GM12878 (cell line): Measurements from ENCODE around the gene FOS. TPM values are rescaled to one million over a fixed set of nuclear protein-coding genes. Genes with fewer than 3 reads are reported as not detected.

Experiments
- ATAC-seq: fragments of 200-7000 bp; cut with Tn5 transposase; 3 replicates; pipeline ENCODE4 v1.9.1; 2020; ENCODE audit warnings: mild to moderate bottlenecking, moderate library complexity
- BruUV-seq: library from RNA; stranded (reverse); fragments of 400-500 nt; replicated peaks from 2 replicates; lab custom pipeline; 2021; lab: Mats Ljungman, UMichigan
- CTCF ChIA-PET: fragments of 300-600 bp; sonication (Branson Sonifier 250); formaldehyde crosslinking; extraction: SDS; loops from one replicate; lab custom pipeline; 2021; ENCODE audit warnings: inconsistent platforms; lab: Yijun Ruan, JAX
- POLR2A ChIA-PET: fragments of 350-600 bp; formaldehyde crosslinking; extraction: SDS; loops from one replicate; lab custom pipeline; 2021; ENCODE audit warnings: inconsistent platforms; lab: Charles Lee
- RAD21 ChIA-PET: fragments of 300-600 bp; sonication (Branson Sonifier 250); formaldehyde crosslinking; loops from one replicate; lab custom pipeline; 2023; ENCODE audit warnings: antibody characterized with exemption; ENCODE audit not compliant: unreplicated experiment; lab: Charles Lee
- SMC1A ChIA-PET: fragments of 300-600 bp; sonication (Branson Sonifier 250); formaldehyde crosslinking; loops from one replicate; lab custom pipeline; 2023; ENCODE audit not compliant: unreplicated experiment, uncharacterized antibody; lab: Charles Lee
- DNase-seq: peaks from one replicate; pipeline ENCODE4 v3.0.0-alpha.2; 2011; ENCODE audit warnings: low read depth, low spot score
- FAIRE-seq: peaks from 3 replicates; lab custom pipeline; 2011; peaks lifted over from hg19 to GRCh38; lab: Jason Lieb, UNC
- H2AFZ ChIP-seq: 2 replicates; pipeline ENCODE4 v1.6.0; 2011; ENCODE audit warnings: low read depth, low read length, control low read depth; ENCODE audit not compliant: control insufficient read depth
- H3K27ac ChIP-seq: 2 replicates; pipeline ENCODE4 v1.5.1; 2011; ENCODE audit warnings: control low read depth; ENCODE audit not compliant: control insufficient read depth, insufficient read depth
- H3K27me3 ChIP-seq, 2 experiments: replicated peaks in 1 of 2; 2 replicates each; pipeline versions ENCODE4 v1.6.0 to v1.6.1; 2011; ENCODE audit warnings: low read length in 1 of 2; ENCODE audit not compliant: control insufficient read depth in 2 of 2, insufficient read depth in 2 of 2
- H3K36me3 ChIP-seq, 2 experiments: 2 replicates each; pipeline ENCODE4 v1.5.1; 2011; ENCODE audit warnings: low read length in 1 of 2; ENCODE audit not compliant: control insufficient read depth in 2 of 2, insufficient read depth in 2 of 2
- H3K4me1 ChIP-seq: 2 replicates; pipeline ENCODE4 v1.6.1; 2011; ENCODE audit warnings: mild to moderate bottlenecking, low read length, moderate library complexity, mixed read lengths; ENCODE audit not compliant: control insufficient read depth, insufficient read depth
- H3K4me2 ChIP-seq: 2 replicates; pipeline ENCODE4 v1.6.0; 2011; ENCODE audit warnings: control low read depth; ENCODE audit not compliant: control insufficient read depth, insufficient read depth
- H3K4me3 ChIP-seq: fragments of 200-600 bp; sonication (generic); 2 replicates; pipeline ENCODE4 v1.5.1; 2016
- H3K79me2 ChIP-seq: 2 replicates; pipeline ENCODE4 v1.6.0; 2011; ENCODE audit warnings: low read length; ENCODE audit not compliant: control insufficient read depth, insufficient read depth
- H3K9ac ChIP-seq: 2 replicates; pipeline ENCODE4 v1.8.0; 2011; ENCODE audit warnings: low read length, control low read depth, mixed read lengths; ENCODE audit not compliant: control insufficient read depth, insufficient read depth
- H3K9me3 ChIP-seq: replicated peaks from 3 replicates; pipeline ENCODE4 v1.5.1; 2011; ENCODE audit warnings: mild to moderate bottlenecking, low read length; ENCODE audit not compliant: control insufficient read depth, insufficient read depth
- H4K20me1 ChIP-seq: 2 replicates; pipeline ENCODE4 v1.6.0; 2011; ENCODE audit not compliant: control insufficient read depth, insufficient read depth
- CBX3 ChIP-seq: fragments of 200-600 bp; sonication (generic); IDR thresholded peaks from 2 replicates; pipeline ENCODE4 v1.6.1; 2016; ENCODE audit warnings: low read depth, borderline replicate concordance
- CBX5 ChIP-seq: sonication (generic); IDR thresholded peaks from 2 replicates; pipeline ENCODE4 v1.6.1; 2016; ENCODE audit warnings: low read depth, moderate library complexity, mild to moderate bottlenecking, inconsistent platforms
- CHD1 ChIP-seq: IDR thresholded peaks from 2 replicates; pipeline ENCODE4 v1.6.1; 2012; ENCODE audit warnings: low read depth, low read length, improper control_type of control experiment
- EED ChIP-seq: sonication (generic); IDR thresholded peaks from 2 replicates; pipeline ENCODE4 v1.6.1; 2016; ENCODE audit warnings: antibody characterized with exemption, low read depth
- ELK1 ChIP-seq: IDR thresholded peaks from 2 replicates; pipeline ENCODE4 v1.6.1; 2012; ENCODE audit warnings: low read depth, low read length, improper control_type of control experiment
- EP300 ChIP-seq, 2 experiments: fragments of 150-350 bp in 1 of 2; IDR thresholded peaks; 2 replicates each; pipeline ENCODE4 v1.6.1; 2011 to 2012; ENCODE audit warnings: low read depth in 2 of 2, low read length in 2 of 2, borderline replicate concordance in 1 of 2, improper control_type of control experiment in 1 of 2, inconsistent platforms in 1 of 2; ENCODE audit not compliant: control insufficient read depth in 1 of 2
- KDM1A ChIP-seq: fragments of 200-600 bp; sonication (generic); IDR thresholded peaks from 2 replicates; pipeline ENCODE4 v1.6.1; 2016; ENCODE audit warnings: borderline replicate concordance
- MAX ChIP-seq: IDR thresholded peaks from 2 replicates; pipeline ENCODE4 v1.6.1; 2012; ENCODE audit warnings: low read depth, low read length, improper control_type of control experiment
- SMAD5 ChIP-seq: IDR thresholded peaks from 2 replicates; pipeline ENCODE4 v1.6.1; 2016; ENCODE audit warnings: antibody characterized with exemption, low read depth
- SMARCA5 ChIP-seq: fragments of 450-650 bp; IDR thresholded peaks from 2 replicates; pipeline ENCODE4 v1.6.1; 2017; ENCODE audit warnings: mild to moderate bottlenecking
- SREBF1 ChIP-seq: IDR thresholded peaks from 2 replicates; pipeline ENCODE4 v1.6.1; 2012; ENCODE audit warnings: mild to moderate bottlenecking, low read length
- ZBTB11 ChIP-seq: fragments of 450-650 bp; formaldehyde crosslinking; IDR thresholded peaks from 2 replicates; pipeline ENCODE4 v1.5.0; 2022; ENCODE audit warnings: mild to moderate bottlenecking, missing genetic modification characterization
- ZNF207 ChIP-seq: fragments of 450-650 bp; IDR thresholded peaks from 2 replicates; pipeline ENCODE4 v1.6.1; 2014; ENCODE audit warnings: antibody characterized with exemption, mild to moderate bottlenecking, borderline replicate concordance
- whole genome bisulfite sequencing: methylation state at CpG from one replicate; pipeline ENCODE4 v1.1.6; 2016; ENCODE audit warnings: low lambda C conversion rate; ENCODE audit not compliant: insufficient replicate concordance, insufficient coverage; ENCODE audit errors: missing lambda C conversion rate; 5-methylcytosine and 5-hydroxymethylcytosine counted together
- in situ Hi-C: fragments of 300-500 bp; cut with MboI; formaldehyde crosslinking; loops from 9 replicates; pipeline ENCODE4 v1.14.3; 2018; ENCODE audit warnings: mixed read lengths
- intact Hi-C: fragments of 100-400 bp; cut with micrococcal nuclease; formaldehyde crosslinking; loops from one replicate; pipeline ENCODE4 v1.14.2; 2022; ENCODE audit not compliant: unreplicated experiment
- polyA plus RNA-seq, 11 experiments: library from polyadenylated mRNA; depleted of rRNA in 4 of 11; unstranded in 6 of 11; stranded (reverse) in 5 of 11; fragments of >200 nt; fragmentation: Nextera tagmentation in 4 of 11; fragmentation: Illumina TruSeq in 1 of 11; extraction: Ambion mirVana in 4 of 11; extraction: Trizol in 1 of 11; gene quantifications; 1 replicate in 1 of 11; 2 replicates in 10 of 11; pipeline versions ENCODE4 v1.2.1 to v1.2.3, GENCODE V29; 2011 to 2016; ENCODE audit warnings: inconsistent platforms in 2 of 11, missing spikeins in 2 of 11, low read depth in 1 of 11
- total RNA-seq, 4 experiments: library from RNA; depleted of rRNA in 3 of 4; stranded (reverse); fragments of >200 nt in 3 of 4; fragmentation: Illumina TruSeq in 1 of 4; extraction: Trizol in 1 of 4; gene quantifications; 2 replicates each; pipeline versions ENCODE4 v1.2.1 to v1.2.3, GENCODE V29; 2013 to 2021

FOS gene
- total and polyA plus RNA-seq, 10 of the 15 experiments (the other 5 are each of a cell fraction or from before 2014, with no cell fraction given) = 0.02 to 0.95 (median 0.38) TPM

GRCh38 chr14:75328558-75329155 is 50.0 kb downstream of the FOS start:
- SMC1A ChIA-PET = interaction anchor here (1.0 to 2.2 kb wide), 7 partner anchors 10 to 125 kb away, joined by 3 to 8 read pairs (median 4); no protein-coding TSS in a partner anchor

More at GRCh38 chr14:75328558-75329155, 50.0 kb downstream of the FOS start:
- no peaks in the 10 kb centered on the region for H4K20me1 ChIP-seq
- no peaks in the 10 kb centered on the region; a peak in 2 of 4 replicates for H3K27me3 ChIP-seq
- FAIRE-seq (no peak), ATAC-seq (no peak), DNase-seq (no peak)
- H3K27ac ChIP-seq = no peak overlapping the region
- no peaks in the 10 kb centered on the region for H3K9me3 ChIP-seq
- H3K79me2 ChIP-seq = no peaks in the 10 kb centered on the region
- 46% methylated on average over 5 of the region's 5 CpGs for WGBS
- in situ Hi-C loops = no loop called here
- intact Hi-C loops = no loop called here
- H3K4me3 ChIP-seq = no peak overlapping the region
- ChIA-PET RAD21 (interaction anchor here (1.1 to 2.0 kb wide), 4 partner anchors 86 to 249 kb away, joined by 3 to 9 read pairs (median 4); no protein-coding TSS in a partner anchor), POLR2A (interaction anchor here (0.5 kb wide), 1 partner anchor 1899 kb away, joined by 4 read pairs; no protein-coding TSS in a partner anchor), CTCF (interaction anchor here (1.2 to 3.4 kb wide), 6 partner anchors 9 to 325 kb away, joined by 3 to 11 read pairs (median 4); no protein-coding TSS in a partner anchor)
- peaks cover 3% of the 10 kb centered on the region; the same call in 1 of the 2 replicates for H3K4me1 ChIP-seq
- no peak for TF ChIP-seq SMARCA5
- no peak for TF ChIP-seq SREBF1
- no peak for TF ChIP-seq EP300 (IDR thresholded peaks at IDR 0.05; ENCODE audit: borderline replicate concordance in 1 of 2, control insufficient read depth in 1 of 2, low read depth in 2 of 2, low read length in 2 of 2)
- TF ChIP-seq ZNF207 = no peak
- no peak for TF ChIP-seq EED
- TF ChIP-seq KDM1A = no peak
- no peak for TF ChIP-seq CBX5
- no peak for TF ChIP-seq CHD1
- TF ChIP-seq SMAD5 = no peak
- no peak for TF ChIP-seq ZBTB11
- no peak for TF ChIP-seq CBX3
- no peak for TF ChIP-seq MAX
- no peak for TF ChIP-seq ELK1
- no peaks in the 10 kb centered on the region for H3K36me3 ChIP-seq
- no peak overlapping the region for H2AFZ ChIP-seq
- no peak overlapping the region for H3K9ac ChIP-seq
- no peak overlapping the region for H3K4me2 ChIP-seq
- no TSS peak for BruUV-seq
